Ishikawa (cell line): ENCODE results near the gene ACVR1.

Source experiments
- EGR1 ChIP-seq: IDR thresholded peaks from 2 replicates; pipeline ENCODE4 v1.6.1; 2012
- EP300 ChIP-seq: IDR thresholded peaks from 2 replicates; pipeline ENCODE4 v1.6.1; 2012; ENCODE audit warnings: borderline replicate concordance
- FOXM1 ChIP-seq: IDR thresholded peaks from 2 replicates; pipeline ENCODE4 v1.6.1; 2012; ENCODE audit warnings: low read depth, borderline replicate concordance
- MAX ChIP-seq: IDR thresholded peaks from 2 replicates; pipeline ENCODE4 v1.6.1; 2012
- RAD21 ChIP-seq: IDR thresholded peaks from 2 replicates; pipeline ENCODE4 v1.6.1; 2012; ENCODE audit warnings: low read depth
- REST ChIP-seq: IDR thresholded peaks from 2 replicates; pipeline ENCODE4 v1.6.1; 2012; ENCODE audit warnings: low read depth, mild to moderate bottlenecking
- TAF1 ChIP-seq: IDR thresholded peaks from 2 replicates; pipeline ENCODE4 v1.6.1; 2012; ENCODE audit warnings: low read depth, mild to moderate bottlenecking
- TEAD4 ChIP-seq: IDR thresholded peaks from 2 replicates; pipeline ENCODE4 v1.6.1; 2012

- no peak for TF ChIP-seq MAX
- TF ChIP-seq EGR1, result no peak
- no peak for TF ChIP-seq TAF1
- TF ChIP-seq REST, result no peak
- TF ChIP-seq TEAD4, result no peak
- TF ChIP-seq EP300, result no peak
- no peak for TF ChIP-seq FOXM1
- no peak for TF ChIP-seq RAD21
Measured at GRCh38 chr2:157923598-157924217, 47.6 kb upstream of the ACVR1 start.
